ENCODE data around the gene TK1. TPM values are rescaled to one million over a fixed set of nuclear protein-coding genes. Genes with fewer than 3 reads are reported as not detected.
"Not testable (repeated sequence)": the region's sequence is repeated elsewhere in the genome, so short reads cannot be mapped to it uniquely, and the experiment has no call there.

The TK1 gene
- total and polyA plus RNA-seq, 4 donors: 1.1 to 3.8 (median 2.5) TPM

- H3K4me3 ChIP-seq (ENCODE audit: low read length in 2 of 2): no peak overlapping the region
- H3K27ac ChIP-seq (ENCODE audit: low read depth in 1 of 2, low read length in 2 of 2): peak overlapping the region; percentile 52 to 65
- no peaks in the 10 kb centered on the region for H3K9me3 ChIP-seq (ENCODE audit: control insufficient read depth, low read length)
- no peak for ATAC-seq (ENCODE audit: low FRiP score)
- 65 to 72% methylated on average over 14 of the region's 14 CpGs for WGBS, 2 donors
- H3K4me1 ChIP-seq (ENCODE audit: control insufficient read depth in 1 of 2, insufficient read depth in 2 of 2, low read length in 2 of 2): peaks cover under 1 to 2% of the 10 kb centered on the region in 2 donors
- no peaks in the 10 kb centered on the region for H3K27me3 ChIP-seq (ENCODE audit: control insufficient read depth in 1 of 2, insufficient read depth in 2 of 2, low read length in 1 of 2)
- no peaks in the 10 kb centered on the region for H3K36me3 ChIP-seq (ENCODE audit: control insufficient read depth in 1 of 2, insufficient read depth in 2 of 2, low read length in 1 of 2)
- intact Hi-C loops (cut with DNase I): loop anchor here in 1 of 2 donors (5.0 kb wide), 1 partner anchor 63 kb away; no protein-coding TSS in a partner anchor
- DNase-seq: no peak
Observed at GRCh38 chr17:78175643-78175981, 11.2 kb downstream of the TK1 start.

- 62 to 72% methylated on average over 28 of the region's 28 CpGs for WGBS, 2 donors
- peaks cover 0 to 2% of the 10 kb centered on the region in 2 donors for H3K4me1 ChIP-seq (ENCODE audit: control insufficient read depth in 1 of 2, insufficient read depth in 2 of 2, low read length in 2 of 2)
- H3K9me3 ChIP-seq (ENCODE audit: control insufficient read depth, low read length): no peaks in the 10 kb centered on the region
- no peaks in the 10 kb centered on the region for H3K27me3 ChIP-seq (ENCODE audit: control insufficient read depth in 1 of 2, insufficient read depth in 2 of 2, low read length in 1 of 2)
- ATAC-seq (ENCODE audit: low FRiP score) (no peak), DNase-seq (no peak)
- no peak overlapping the region for H3K4me3 ChIP-seq (ENCODE audit: low read length in 2 of 2)
- intact Hi-C loops (cut with DNase I): loop anchor here (1.0 to 5.0 kb wide), 2 partner anchors 63 to 76 kb away; no protein-coding TSS in a partner anchor
- peak overlapping the region; percentile 52 to 65 for H3K27ac ChIP-seq (ENCODE audit: low read depth in 1 of 2, low read length in 2 of 2)
- H3K36me3 ChIP-seq (ENCODE audit: control insufficient read depth in 1 of 2, insufficient read depth in 2 of 2, low read length in 1 of 2): no peaks in the 10 kb centered on the region
Observed at GRCh38 chr17:78174870-78175642, 11.8 kb downstream of the TK1 start.

- peak; percentile 93 to 94 for DNase-seq
- Histone ChIP-seq H3K27me3 (ENCODE audit: control insufficient read depth in 1 of 2, insufficient read depth in 2 of 2, low read length in 1 of 2) (no peaks in the 10 kb centered on the region), H3K36me3 (ENCODE audit: control insufficient read depth in 1 of 2, insufficient read depth in 2 of 2, low read length in 1 of 2) (no peaks in the 10 kb centered on the region), H3K4me3 (ENCODE audit: low read length in 2 of 2) (no peak overlapping the region), H3K27ac (ENCODE audit: low read depth in 1 of 2, low read length in 2 of 2) (peak overlapping the region; percentile 16 to 65), H3K9me3 (ENCODE audit: control insufficient read depth, low read length) (no peaks in the 10 kb centered on the region), H3K4me1 (ENCODE audit: control insufficient read depth in 1 of 2, insufficient read depth in 2 of 2, low read length in 2 of 2) (peaks cover 0 to 2% of the 10 kb centered on the region in 2 donors)
- ATAC-seq (ENCODE audit: low FRiP score): peak; percentile 84
- 2 to 4% methylated on average over 15 of the region's 15 CpGs for WGBS, 2 donors
- intact Hi-C loops (cut with DNase I): loop anchor here in 1 of 2 donors (1.0 to 5.0 kb wide), 2 partner anchors 62 to 77 kb away; no protein-coding TSS in a partner anchor
Observed at GRCh38 chr17:78174346-78174869, 12.4 kb downstream of the TK1 start.

GRCh38 chr17:78173097-78173715 lies 13.6 kb downstream of the TK1 start:
- intact Hi-C loops (cut with DNase I): loop anchor here in 1 of 2 donors (5.0 kb wide), 1 partner anchor 61 kb away; no protein-coding TSS in a partner anchor
- Histone ChIP-seq H3K36me3 (ENCODE audit: control insufficient read depth in 1 of 2, insufficient read depth in 2 of 2, low read length in 1 of 2) (no peaks in the 10 kb centered on the region), H3K27me3 (ENCODE audit: control insufficient read depth in 1 of 2, insufficient read depth in 2 of 2, low read length in 1 of 2) (no peaks in the 10 kb centered on the region), H3K4me3 (ENCODE audit: low read length in 2 of 2) (no peak overlapping the region), H3K4me1 (ENCODE audit: control insufficient read depth in 1 of 2, insufficient read depth in 2 of 2, low read length in 2 of 2) (no peaks in the 10 kb centered on the region), H3K27ac (ENCODE audit: low read depth in 1 of 2, low read length in 2 of 2) (peak overlapping the region in 1 of 2 donors; percentile 43), H3K9me3 (ENCODE audit: control insufficient read depth, low read length) (no peaks in the 10 kb centered on the region)
- ATAC-seq (ENCODE audit: low FRiP score) (no peak), DNase-seq (no peak)
- 44 to 62% methylated on average over 11 of the region's 11 CpGs for WGBS, 2 donors

GRCh38 chr17:78172249-78173051 lies 14.4 kb downstream of the TK1 start:
- intact Hi-C loops (cut with DNase I): loop anchor here in 1 of 2 donors (5.0 kb wide), 1 partner anchor 60 kb away; no protein-coding TSS in a partner anchor
- Histone ChIP-seq H3K36me3 (ENCODE audit: control insufficient read depth in 1 of 2, insufficient read depth in 2 of 2, low read length in 1 of 2) (no peaks in the 10 kb centered on the region), H3K27me3 (ENCODE audit: control insufficient read depth in 1 of 2, insufficient read depth in 2 of 2, low read length in 1 of 2) (no peaks in the 10 kb centered on the region), H3K4me3 (ENCODE audit: low read length in 2 of 2) (no peak overlapping the region), H3K9me3 (ENCODE audit: control insufficient read depth, low read length) (no peaks in the 10 kb centered on the region), H3K4me1 (ENCODE audit: control insufficient read depth in 1 of 2, insufficient read depth in 2 of 2, low read length in 2 of 2) (no peaks in the 10 kb centered on the region), H3K27ac (ENCODE audit: low read depth in 1 of 2, low read length in 2 of 2) (peak overlapping the region in 1 of 2 donors; percentile 43)
- DNase-seq (peak in 1 of 2 donors; percentile 83), ATAC-seq (ENCODE audit: low FRiP score) (no peak)
- WGBS, 2 donors: 38 to 45% methylated on average over 18 to 19 of the region's 19 CpGs

- 81 to 89% methylated on average over 16 to 19 of the region's 19 CpGs for WGBS, 2 donors
- H3K36me3 ChIP-seq (ENCODE audit: control insufficient read depth in 1 of 2, insufficient read depth in 2 of 2, low read length in 1 of 2); H3K4me1 ChIP-seq (ENCODE audit: control insufficient read depth in 1 of 2, insufficient read depth in 2 of 2, low read length in 2 of 2); H3K9me3 ChIP-seq (ENCODE audit: control insufficient read depth, low read length); H3K4me3 ChIP-seq (ENCODE audit: low read length in 2 of 2); H3K27me3 ChIP-seq (ENCODE audit: control insufficient read depth in 1 of 2, insufficient read depth in 2 of 2, low read length in 1 of 2); H3K27ac ChIP-seq (ENCODE audit: low read depth in 1 of 2, low read length in 2 of 2); DNase-seq; ATAC-seq (ENCODE audit: low FRiP score): not testable (repeated sequence)
- intact Hi-C loops (cut with DNase I): loop anchor here in 1 of 2 donors (5.0 kb wide), 1 partner anchor 59 kb away; no protein-coding TSS in a partner anchor
Observed at GRCh38 chr17:78171591-78172248, 15.1 kb downstream of the TK1 start.

GRCh38 chr17:78170692-78171590 lies 15.9 kb downstream of the TK1 start:
- 88 to 89% methylated on average over 31 of the region's 31 CpGs for WGBS, 2 donors

More at GRCh38 chr17:78170692-78171590, 15.9 kb downstream of the TK1 start:
- no peaks in the 10 kb centered on the region for H3K36me3 ChIP-seq (ENCODE audit: control insufficient read depth in 1 of 2, insufficient read depth in 2 of 2, low read length in 1 of 2)
- H3K27me3 ChIP-seq (ENCODE audit: control insufficient read depth in 1 of 2, insufficient read depth in 2 of 2, low read length in 1 of 2): no peaks in the 10 kb centered on the region
- H3K27ac ChIP-seq (ENCODE audit: low read depth in 1 of 2, low read length in 2 of 2): no peak overlapping the region
- ATAC-seq (ENCODE audit: low FRiP score): no peak
- no peaks in the 10 kb centered on the region for H3K4me1 ChIP-seq (ENCODE audit: control insufficient read depth in 1 of 2, insufficient read depth in 2 of 2, low read length in 2 of 2)
- intact Hi-C loops (cut with DNase I): loop anchor here in 1 of 2 donors (5.0 kb wide), 1 partner anchor 59 kb away; no protein-coding TSS in a partner anchor
- H3K4me3 ChIP-seq (ENCODE audit: low read length in 2 of 2): no peak overlapping the region
- no peak for DNase-seq
- no peaks in the 10 kb centered on the region for H3K9me3 ChIP-seq (ENCODE audit: control insufficient read depth, low read length)

Data from aorta (tissue), 5 donors.